Activated gamma-delta T cell (primary cell): ENCODE measurements around the gene SRA1.
"Not testable (repeated sequence)": the region's sequence is repeated elsewhere in the genome, so short reads cannot be mapped to it uniquely, and the experiment has no call there.

Source experiments
- DNase-seq: peaks from one replicate; lab custom pipeline; 2025; lab: John Stamatoyannopoulos, UW
- total RNA-seq, 2 donors: gene quantifications; one replicate each; lab custom pipeline; 2026; lab: John Stamatoyannopoulos, UW

Gene SRA1
- total RNA-seq: 32.2 to 38.6 reads per million in 2 donors

DNA sequence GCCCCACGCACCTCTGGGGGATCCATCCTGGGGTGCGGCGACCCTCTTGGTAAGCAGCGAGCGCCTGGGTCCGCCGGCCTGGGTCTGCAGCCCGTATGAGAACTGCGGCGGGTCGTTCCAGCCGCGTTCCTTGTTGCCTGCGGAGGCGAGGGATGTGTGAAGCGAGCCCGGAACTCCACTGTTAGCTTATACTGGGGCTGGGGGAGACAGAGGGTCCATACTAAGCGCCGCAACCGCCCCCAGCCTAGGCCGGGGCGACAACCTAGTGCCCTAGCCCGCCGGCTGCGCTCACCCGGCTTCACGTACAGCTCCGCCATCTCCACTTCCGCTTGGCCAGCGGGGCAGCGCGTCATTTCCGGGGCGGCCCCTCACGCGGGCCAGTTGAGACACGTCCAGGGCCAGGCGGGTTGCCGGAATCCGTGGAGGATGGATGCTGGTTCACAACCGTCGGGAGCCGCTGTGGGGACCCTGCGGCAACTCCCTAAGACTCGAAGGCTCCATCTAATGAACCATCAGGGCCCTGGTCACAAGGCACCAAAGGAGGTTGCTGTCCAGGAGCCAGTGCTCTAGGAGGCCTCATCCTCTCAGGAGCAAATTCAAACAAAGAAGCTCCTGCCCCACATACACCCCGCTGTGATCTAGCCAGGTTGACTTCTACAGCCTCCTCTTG, at the start of gene SRA1:
SRA1 (minus strand) TSS at position 338 of the 670 bp plus-strand sequence; CDS start at position 317, 21 bp downstream.
- peak; percentile 83 for DNase-seq

DNA sequence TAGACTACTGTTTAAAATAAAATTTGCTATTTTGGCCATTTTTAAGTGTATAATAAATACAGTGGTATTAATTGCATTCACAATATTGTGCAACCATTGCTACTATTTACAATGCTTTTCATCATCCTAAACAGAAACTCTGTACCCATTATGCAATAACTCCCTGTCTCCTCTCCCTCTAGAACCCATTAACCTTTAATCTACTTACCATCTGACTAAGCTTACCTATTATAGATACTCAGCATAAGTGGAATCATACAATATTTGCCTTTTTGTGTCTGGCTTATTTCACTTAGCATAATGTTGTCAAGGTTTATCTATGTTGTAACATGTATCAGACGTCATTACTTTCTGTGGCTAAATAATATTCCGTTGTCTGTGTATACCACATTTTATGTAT, 49.8 kb upstream of the SRA1 start:
- DNase-seq: no peak

DNA sequence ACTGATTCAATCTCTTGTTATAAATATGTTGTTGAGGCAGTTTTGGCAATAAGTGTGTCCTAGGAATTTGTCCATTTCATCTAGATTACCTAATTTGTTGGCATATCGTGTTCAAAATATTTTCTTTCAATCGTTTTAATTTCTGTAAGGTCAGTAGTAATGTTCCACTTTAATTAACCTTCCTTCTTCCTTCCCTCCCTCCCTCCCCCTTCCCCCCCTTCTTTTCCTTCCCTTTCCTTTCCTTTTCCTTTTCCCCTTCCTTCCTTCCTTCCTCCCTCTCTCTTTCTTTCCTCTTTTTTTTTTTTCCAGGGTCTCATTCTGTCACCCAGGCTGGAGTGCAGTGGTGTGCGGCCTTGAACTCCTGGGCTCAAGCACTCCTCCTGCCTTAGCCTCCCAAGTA, 48.6 kb upstream of the SRA1 start:
- DNase-seq: no peak

DNA sequence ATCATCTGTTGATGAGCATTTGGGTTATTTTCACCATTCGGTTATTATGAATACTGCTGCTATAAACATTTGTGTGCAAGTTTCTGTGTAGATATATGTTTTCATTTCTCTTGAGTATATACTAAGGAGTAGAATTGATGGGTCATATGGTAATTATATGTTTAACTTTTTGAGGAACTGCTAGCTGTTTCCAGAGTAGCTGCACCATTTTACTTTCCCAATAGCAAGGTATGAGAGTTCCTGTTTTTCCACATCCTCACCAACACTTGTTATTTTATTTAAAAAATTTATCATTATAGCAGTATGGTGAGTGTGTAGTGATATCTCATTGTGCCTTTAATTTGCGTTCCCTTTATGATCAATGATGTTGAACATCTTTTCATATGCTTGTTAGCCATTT, 46.5 kb upstream of the SRA1 start:
- DNase-seq: no peak

DNA sequence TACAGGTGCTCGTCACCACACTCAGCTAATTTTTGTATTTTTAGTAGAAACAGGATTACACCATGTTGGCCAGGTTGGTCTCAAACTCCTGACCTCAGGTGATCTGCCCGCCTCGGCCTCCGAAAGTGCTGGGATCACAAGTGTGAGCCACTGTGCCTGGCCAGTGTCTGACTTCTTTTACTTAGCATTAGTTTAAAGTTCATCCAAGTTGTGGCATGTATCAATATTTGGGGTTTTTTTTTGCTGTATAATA, 46.1 kb upstream of the SRA1 start:
- not testable (repeated sequence) for DNase-seq

DNA sequence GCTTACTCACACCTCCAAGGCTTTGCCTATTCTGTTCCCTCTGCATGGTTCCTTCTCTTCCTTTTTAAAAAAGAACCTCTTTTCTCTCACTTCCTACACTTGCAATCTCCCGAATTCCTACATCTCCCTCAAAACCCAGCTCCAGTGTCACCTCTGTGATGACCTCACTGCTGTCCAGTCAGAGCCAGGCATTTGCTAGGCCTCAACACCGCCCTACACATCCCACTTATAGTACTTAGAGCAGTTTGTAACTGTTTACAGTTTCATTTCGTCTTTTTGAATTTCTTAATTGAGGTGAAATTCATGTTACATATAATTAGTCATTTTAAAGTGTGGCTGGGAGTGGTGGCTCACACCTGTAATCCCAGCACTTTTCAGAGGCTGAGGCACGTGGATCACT, 44.9 kb upstream of the SRA1 start:
- DNase-seq: no peak

DNA sequence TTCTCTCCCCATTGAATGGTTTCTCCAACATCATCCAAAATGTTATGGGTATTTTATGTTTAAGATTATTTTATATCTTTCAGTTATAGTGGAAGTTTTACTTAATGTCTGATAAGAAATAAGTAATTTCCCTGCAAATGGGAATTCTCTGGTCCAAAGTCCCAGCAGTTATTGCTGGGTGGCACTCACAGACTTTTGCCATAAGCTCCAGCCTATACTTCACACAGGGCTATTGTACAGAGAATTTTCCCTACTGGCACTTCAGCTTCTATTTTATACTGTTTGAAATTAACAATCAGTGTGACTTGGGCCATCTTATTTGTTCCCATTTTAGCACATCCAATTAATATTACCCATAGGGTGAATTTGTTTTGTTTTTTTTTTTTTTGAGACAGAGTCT, 42.8 kb upstream of the SRA1 start:
- DNase-seq: no peak

DNA sequence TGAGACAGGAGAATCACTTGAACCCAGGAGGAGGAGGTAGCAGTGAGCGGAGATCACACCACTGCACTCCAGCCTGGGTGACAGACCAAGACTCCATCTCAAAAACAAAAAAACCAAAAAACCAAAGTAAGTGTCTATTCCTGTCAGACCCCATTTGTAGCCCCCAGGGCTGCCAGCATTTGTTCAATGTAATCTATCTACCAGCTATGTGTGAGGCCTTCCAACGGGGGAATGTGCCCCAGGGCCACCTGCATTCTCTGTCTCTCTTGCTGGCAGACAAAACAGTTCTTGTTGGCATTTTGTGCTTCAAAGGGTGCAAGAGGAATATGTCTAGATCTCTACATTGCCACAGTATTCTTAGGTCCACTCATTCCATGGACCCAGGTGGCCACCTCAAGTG, 41.6 kb upstream of the SRA1 start:
- DNase-seq: no peak

DNA sequence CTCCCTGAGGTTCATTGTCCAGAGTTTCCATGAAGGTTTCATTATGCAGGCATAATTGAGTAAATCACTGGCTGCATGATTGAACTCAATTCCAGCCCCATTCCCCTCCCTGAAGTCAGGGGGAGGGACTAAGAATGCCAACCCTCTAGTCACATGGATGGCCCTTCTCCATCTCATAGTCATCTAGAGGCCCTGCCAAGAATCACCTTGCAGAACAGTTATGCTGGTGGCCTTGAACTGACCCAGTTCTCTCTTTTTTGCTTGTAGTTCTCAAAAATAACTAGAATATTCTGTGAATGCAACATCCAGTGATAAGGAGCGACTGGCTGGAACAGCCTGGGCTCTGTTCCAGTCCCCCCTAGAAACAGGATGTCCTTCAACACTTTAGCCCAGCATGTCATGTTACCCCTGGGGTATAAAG, 39.1 kb upstream of the SRA1 start:
- no peak for DNase-seq

DNA sequence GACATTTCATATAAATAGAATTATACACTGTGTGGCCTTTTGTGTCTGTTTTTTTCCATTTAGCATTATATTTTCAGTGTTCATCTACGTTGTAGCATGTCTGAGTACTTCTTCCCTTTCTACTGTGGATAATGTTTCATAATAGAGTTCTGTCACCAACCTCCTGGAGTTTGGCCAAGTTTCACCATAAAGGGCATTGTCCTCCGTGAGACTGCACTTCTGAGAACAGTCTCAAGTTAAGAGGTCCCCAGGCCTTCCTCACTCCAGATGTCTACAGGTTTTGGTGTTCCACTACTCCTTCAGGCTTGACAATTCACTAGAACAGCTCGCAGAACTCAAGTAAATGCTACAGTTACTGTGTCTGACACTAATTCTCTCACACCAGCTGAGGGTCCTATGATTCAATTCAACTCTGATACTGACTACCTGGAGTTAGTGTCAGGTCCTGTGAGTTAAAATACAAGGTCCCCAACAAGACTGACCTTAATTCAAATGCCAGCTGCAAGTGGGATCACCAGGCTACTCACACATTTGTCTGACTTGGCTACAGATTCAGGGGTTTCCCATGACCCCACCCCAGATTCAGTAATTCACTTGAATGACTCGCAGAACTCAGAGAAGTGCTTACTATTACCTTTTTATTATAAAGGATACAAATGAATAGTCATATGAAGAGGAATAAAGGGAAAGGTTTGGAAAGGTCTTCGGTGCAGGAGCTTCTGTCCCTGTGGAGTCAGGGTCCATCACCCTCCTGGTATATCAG, 38.4 kb upstream of the SRA1 start:
- DNase-seq: no peak

DNA sequence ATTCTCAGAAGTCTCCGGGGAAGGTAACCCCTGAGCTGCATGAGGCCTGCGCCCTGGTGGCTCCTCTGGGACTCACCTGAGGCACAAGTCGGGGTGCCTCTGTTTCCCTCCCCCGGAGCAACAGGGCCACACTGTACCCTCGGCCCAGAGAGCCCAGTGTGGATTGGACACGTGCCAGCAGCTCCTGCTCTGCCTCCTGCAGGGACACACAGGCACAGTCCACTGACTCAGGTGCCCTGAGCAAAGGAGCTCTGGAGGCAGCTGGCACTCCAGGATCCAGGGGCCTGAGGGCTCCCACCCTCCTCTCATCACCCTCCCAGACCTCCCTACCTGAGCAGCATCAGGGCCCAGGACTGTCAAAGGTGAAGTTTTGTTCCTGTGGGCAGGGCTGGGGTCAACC, 36.9 kb upstream of the SRA1 start:
- DNase-seq: no peak

DNA sequence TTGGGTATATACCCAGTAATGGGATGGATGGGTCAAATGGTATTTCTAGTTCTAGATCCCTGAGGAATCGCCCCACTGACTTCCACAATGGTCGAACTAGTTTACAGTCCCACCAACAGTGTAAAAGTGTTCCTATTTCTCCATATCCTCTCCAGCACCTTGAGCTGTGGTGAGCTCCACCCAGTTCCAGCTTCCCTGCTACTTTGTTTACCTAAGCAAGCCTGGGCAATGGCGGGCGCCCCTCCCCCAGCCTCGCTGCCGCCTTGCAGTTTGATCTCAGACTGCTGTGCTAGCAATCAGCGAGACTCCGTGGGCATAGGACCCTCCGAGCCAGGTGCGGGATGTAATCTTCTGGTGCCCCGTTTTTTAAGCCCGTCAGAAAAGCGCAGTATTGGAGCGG, 35.8 kb upstream of the SRA1 start:
- DNase-seq: not testable (repeated sequence)

DNA sequence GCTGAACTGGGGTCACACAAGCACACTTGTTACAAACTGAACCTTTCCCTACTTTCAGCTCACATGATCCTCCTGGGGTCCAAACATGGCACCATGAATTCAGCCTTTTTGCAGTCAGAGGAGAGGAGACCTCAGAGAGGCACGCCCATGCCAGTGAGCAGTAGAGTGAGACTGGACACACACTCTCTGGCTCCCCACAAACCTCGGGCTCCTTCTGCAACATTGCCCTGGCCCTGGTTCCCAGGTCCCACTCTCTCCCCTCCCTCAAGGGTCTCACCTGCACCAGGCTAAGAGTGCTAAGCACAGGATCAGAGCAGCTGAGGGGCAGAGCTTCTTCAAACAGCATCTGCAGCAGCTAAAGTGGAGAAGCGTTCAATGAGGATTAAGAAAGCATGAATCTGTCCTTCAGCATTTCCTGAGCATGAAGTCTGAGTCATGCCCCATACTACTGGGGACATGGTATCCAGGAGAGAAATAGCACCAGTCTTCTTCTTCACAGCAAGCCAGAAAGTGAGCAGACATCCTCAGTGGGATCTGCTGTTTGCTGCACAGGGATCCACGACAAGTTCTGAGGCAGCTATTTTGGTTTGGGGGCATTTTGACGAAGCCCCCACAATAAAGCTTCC, 34.6 kb upstream of the SRA1 start:
- no peak for DNase-seq

DNA sequence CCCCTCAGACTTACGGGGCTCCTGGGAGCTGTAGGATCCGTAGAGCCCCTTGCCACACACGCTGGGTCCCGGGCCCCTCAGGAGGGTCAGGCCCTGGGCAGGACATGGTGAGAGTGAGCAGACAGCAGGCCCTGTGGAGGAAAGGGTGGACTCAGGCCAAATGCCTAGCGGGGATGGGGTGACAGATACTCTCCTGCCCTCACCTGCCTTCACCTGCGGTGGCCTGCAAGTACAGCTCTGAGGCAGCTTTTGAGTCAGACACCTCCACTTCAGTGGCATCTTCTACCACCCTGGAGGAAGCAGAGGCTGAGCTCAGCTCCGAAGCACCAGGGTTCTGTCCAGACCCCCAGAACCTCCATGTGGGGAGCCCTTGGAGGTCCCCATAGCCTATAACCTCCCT, 33.6 kb upstream of the SRA1 start:
- DNase-seq: no peak

DNA sequence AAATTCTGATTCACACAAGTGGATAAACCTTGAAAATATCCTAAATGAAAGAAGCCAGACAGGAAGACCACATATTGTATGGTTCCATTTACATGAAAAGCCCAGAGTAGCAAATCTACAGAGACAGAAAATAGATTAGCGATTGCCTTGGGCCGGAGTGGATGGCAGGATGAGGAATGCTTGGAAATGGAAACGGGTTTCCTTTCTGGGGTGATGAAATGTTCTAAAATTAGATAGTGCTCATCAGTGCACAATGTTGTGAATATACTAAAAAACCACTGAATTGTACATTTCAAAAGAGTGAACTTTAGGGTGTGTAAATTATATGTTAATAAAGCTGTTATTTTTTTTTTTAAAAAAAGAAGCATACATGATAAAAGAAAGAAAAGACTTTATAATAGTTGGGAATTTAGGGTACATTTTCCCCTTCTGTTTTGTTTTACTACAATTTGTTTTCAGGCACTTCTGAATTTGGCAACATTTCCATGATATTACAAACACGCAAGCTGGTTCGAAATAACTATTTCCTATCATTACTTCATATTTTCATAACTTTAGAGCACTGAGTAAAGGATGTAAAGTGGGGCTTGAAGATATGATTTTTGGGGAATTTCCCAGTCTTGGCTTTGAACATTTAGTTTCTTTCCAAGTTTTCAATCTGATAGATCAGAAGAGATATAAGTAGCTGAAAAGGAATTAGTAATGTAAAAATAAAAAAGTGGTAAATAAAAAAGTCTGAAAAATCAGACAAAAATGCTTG, 31.2 kb upstream of the SRA1 start:
- no peak for DNase-seq

DNA sequence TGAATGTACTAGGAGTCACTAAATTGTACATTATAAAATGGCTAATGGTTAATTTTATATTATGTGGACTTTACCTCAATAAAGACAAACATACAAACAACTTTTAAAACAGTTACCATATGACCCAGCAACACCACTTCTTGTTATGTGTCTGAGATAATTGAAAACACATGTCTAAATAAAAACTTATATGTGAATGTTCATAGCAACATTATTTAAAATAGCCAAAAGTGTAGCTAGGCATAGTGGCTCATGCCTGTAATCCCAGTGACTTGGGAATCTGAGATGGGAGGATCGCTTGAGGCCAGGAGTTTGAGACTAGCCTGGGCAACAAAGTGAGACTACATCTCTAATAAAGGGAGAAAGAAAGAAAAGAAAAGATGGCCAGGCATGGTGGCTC, 30.2 kb upstream of the SRA1 start:
- DNase-seq: no peak

DNA sequence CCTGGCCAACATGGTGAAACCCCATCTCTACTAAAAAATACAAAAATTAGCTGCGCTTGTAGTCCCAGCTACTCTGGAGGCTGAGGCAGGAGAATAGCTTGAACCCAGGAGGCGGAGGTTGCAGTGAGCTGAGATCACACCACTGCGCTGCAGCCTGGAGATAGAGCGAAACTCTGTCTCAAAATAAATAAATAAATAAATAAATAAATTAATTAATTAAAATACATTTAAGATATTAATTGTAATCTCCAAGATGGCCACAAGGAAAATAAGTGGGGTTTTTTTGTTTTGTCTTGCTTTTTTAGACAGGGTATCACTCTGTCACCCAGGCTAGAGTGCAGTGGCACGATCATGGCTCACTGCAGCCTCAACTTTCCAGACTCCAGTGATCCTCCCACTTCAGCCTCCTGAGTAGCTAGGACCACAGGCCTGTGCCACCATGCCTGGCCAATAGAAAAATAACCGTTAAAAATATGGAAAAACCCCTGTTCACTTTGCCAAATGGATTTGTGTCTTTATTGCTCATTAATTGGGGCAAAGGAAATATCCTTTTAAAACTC, 22.0 kb upstream of the SRA1 start:
- DNase-seq: not testable (repeated sequence)

DNA sequence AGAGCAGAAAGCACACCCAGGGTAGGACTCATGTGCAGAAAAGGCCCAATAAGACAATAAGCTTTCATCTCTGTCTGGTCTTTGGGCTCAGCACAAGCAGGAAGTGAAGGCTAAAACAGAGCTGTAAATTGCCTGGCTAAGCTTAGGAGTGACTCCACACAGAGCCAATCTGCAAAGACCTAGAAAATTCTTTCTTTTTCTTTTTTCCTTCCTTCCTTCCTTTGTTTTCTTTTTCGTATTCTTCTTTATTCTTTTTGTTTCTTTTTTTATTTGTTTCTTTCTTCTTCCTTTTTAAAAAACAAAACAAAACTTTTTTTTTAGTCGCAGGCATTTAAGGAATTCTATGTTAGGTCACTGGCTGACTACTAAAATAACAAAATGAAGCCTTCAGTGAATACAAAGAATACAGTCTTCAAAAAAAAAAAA, 19.5 kb upstream of the SRA1 start:
- no peak for DNase-seq

DNA sequence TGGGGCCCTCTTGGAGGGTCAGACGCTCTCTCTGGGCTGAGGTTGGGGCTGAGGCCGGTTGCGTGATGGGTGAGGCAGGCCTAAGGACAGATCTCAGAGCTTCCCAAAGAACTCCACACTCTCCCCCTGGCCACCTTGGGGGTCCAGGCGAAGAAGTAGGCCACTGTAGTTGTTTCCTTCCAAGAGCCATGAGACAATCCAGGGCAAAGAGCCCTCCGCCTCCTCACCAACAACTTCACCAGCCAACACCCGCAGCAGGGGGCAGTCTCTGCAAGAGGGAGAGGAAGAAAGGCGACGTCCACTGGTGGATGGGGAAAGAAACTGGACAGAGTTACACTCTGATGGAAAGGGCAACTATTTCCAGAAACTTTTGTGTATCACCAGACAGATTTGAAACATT, 18.0 kb upstream of the SRA1 start:
- DNase-seq: no peak

DNA sequence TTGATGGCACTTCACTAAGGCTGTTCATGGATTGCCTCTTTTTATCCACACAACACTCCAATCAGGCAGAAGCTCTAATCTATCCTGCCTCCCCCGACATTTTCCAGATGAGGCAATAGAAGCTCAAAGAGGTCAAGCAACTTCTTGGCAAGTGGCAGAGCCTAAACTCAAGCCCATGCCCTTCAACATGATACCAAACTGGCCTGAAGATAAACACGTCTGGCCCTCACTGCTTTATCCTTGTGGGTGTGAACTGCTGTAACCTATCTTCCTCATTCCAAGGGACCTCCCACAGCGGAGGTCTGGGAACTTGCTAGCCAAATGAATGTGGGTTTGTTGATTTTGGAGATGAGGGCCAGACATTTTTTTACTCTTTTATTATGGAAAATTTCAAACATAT, 16.9 kb upstream of the SRA1 start:
- no peak for DNase-seq

DNA sequence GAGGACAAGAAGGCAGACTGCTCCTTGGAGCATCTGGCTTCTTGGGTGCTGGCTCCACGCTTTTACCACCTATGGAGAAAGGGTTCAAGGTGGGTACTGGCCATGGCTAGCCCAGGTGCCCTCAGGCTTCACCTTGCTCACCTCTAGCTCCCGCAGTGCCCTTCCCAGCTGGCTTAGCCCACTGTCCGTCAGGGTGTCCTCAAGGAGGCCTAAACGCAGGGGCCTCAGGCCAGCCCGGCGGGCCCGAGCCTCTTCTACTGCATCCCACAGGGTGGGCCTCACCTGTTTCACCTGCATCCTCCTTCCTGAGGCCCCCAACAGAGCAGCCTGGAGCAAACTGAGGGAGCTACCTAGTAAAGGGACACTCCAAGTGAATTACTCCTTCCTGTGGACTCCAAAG, 16.4 kb upstream of the SRA1 start:
- no peak for DNase-seq

DNA sequence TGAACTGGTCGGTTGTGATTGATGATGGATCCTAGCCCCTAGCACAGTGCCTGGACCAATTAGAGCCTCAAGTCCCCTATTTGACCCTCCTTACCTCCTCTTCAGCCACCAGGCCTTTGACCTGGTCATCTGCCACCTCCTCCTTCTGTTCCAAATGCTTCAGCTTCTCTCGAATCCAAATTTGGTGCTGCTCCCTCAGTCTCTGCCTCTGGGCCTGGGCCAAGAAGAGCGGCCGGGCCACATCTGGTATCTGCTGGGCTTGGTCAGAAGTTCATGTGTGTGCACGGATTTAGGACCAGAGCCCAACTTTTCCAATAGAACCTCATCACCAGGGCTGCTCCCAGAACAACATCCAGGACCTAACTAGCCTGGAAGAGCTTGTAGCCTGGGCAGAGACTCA, 13.8 kb upstream of the SRA1 start:
- DNase-seq: no peak
